Adrenal gland (tissue), 5 donors: ENCODE results near the gene PRKCSH.

Source experiments
- POLR2A ChIP-seq, 2 donors: fragments of 450-650 bp; IDR thresholded peaks; one replicate each; pipeline ENCODE4 v1.6.1; 2017; ENCODE audit warnings: antibody characterized with exemption in 2 of 2, mild to moderate bottlenecking in 2 of 2, moderate library complexity in 1 of 2
- TF ChIP-seq, protein P1 (sequence below), 6 experiments: fragments of 450-650 bp in 4 of 6; fragments of 200-600 bp in 2 of 6; sonication (generic) in 1 of 6; IDR thresholded peaks; 1 replicate in 5 of 6; 2 replicates in 1 of 6; pipeline versions ENCODE4 v1.5.1 to v1.8.0; 2016 to 2021; ENCODE audit warnings: antibody characterized with exemption in 6 of 6, mild to moderate bottlenecking in 2 of 6, moderate library complexity in 1 of 6
- donor health status: DM: no; HTN: no; CAD: no.

DNA sequence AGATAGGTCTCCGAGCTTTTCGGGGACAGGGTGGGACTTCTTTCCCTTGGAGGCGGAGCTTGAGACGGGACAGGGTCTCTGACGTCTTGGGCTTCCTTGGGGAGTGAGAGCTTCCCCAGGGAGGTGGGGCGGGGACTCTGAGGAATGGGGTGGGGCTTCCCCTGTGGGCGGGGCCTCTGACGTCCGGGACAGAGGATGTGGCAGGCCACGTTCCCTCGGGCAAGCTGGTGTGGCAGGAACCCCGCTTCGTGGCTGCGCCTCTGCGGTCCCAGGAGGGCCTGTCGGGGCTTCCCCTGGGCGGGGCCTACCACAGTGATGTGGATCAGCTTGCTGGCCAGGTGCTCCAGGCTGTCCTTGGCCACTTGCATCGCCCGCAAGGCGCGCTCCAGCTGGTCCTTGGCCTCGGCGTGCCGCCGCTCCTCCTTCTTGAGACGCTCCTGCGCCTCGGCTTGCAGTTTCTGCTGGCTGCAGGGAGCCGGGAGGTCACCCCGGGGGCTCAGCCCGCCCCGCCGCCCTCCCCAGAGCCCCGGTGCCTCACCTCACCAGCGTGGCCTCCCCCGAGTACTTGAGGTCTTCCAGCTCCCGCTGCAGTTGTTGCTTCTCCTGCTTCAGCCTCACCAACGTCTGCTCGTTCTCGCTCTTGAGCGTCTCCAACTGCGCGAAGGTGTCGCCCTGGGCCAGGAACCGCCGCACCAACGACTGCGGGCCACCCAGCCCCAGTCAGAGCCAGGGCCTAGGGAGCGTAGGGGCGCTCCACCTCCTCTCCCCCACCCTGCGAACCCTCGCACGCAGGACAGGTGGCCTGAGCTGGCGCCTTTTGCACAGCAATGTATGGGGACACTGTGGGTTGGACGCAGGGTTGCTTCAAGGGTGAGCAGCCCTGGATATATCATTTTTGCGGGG is 13.0 kb upstream of the PRKCSH start:
- TF ChIP-seq, protein P1, sequence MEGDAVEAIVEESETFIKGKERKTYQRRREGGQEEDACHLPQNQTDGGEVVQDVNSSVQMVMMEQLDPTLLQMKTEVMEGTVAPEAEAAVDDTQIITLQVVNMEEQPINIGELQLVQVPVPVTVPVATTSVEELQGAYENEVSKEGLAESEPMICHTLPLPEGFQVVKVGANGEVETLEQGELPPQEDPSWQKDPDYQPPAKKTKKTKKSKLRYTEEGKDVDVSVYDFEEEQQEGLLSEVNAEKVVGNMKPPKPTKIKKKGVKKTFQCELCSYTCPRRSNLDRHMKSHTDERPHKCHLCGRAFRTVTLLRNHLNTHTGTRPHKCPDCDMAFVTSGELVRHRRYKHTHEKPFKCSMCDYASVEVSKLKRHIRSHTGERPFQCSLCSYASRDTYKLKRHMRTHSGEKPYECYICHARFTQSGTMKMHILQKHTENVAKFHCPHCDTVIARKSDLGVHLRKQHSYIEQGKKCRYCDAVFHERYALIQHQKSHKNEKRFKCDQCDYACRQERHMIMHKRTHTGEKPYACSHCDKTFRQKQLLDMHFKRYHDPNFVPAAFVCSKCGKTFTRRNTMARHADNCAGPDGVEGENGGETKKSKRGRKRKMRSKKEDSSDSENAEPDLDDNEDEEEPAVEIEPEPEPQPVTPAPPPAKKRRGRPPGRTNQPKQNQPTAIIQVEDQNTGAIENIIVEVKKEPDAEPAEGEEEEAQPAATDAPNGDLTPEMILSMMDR (IDR thresholded peaks at IDR 0.05): no peak
- no peak for TF ChIP-seq POLR2A (IDR thresholded peaks at IDR 0.05)
